Frontal cortex (tissue), 4 donors: ENCODE results near the gene ACTR8. TPM values are rescaled to one million over a fixed set of nuclear protein-coding genes. Genes with fewer than 3 reads are reported as not detected.

ENCODE experiments used
- DNase-seq, 2 donors: peaks; one replicate each; pipeline ENCODE4 v3.0.0; 2012; ENCODE audit warnings: low spot score in 2 of 2
- FAIRE-seq: peaks from 2 replicates; lab custom pipeline; 2012; peaks lifted over from hg19 to GRCh38; lab: Jason Lieb, UNC
- total RNA-seq: library from RNA; depleted of rRNA; stranded (reverse); fragments of >200 nt; gene quantifications from one replicate; pipeline ENCODE4 v1.2.3, GENCODE V29; 2014
- donor health status: control.
- donor health status: control.
- donor health status: control.

ACTR8 gene
- total RNA-seq, 1 donor from 2014 or later, result 57.5 TPM

DNA sequence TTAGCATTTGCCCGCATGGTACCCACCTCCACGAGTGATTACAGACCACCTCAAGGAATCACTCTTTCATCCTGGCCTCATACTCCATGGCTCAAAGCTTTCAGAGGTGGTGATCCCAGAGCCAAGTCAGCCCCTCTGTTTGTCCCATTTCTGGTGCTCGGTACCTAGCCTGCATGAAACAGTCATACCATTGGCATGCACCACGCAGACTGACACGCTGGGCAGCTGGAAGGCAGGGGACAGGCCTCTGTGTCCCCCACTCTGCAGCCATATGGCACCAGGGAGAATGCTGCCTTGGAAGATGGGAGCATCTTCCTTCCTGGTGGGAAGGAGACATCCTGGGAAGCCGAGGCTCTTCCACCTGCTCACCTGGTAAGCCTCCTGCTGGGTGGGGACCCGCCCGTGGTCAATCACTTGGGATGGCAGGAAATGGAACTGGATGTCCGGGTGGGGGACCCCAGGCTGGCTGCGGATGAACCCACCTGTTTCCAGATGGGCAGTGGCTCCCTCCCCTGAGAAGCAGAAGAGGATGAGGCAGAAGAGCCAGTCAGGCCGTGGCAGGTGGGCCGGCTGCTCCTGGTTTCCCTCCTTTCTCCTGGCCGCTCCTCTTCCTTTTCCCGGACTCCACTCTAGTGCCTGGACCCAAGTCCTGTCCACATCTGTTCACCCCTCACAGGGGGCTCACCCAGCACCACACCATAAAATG is 62.6 kb downstream of the ACTR8 start:
- FAIRE-seq (no peak), DNase-seq (no peak)

DNA sequence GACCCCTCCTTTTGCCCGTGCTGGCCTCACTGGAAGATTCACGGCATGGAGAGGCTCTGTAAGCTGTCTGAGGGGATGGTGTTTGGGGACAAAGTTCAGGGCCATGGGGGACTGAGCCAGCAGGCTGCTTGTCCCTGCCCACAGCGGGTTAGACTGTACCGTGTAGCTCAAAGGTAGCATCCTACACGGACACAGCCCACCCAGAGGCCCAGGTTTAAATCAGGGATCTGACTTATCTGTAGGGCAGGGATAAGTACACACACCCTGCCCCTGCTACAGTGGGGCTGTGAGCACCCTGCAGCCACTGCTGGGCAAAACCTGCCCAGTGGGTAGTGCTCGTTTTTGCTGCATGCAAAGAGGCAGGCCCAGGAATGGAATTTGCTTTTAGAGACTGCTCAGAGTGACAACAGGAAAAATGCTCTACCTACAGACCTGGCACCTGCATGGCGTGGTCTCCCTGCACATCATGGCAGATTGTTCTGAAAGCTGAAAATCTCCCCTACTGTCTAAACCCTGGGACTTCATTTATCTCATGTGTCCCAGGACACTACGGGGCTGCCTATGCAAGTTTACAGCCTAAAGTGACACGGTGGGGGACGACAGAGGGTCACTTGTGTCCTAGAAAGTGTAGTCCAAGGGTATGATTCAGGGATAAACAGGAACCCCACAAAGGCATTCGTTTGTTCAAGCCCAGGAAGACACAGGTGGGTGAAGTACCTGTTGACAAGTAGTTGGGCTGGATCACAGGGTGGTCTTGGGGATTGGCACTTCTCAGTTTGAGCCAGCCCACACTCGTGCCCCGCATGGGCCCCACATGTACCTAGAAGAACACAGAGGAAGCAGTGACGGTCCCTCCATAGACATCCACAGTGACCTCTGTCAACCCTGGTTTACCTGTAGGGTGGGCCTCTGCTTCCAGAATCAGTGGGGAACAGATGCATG is 63.5 kb downstream of the ACTR8 start:
- DNase-seq, result no peak
- no peak for FAIRE-seq

DNA sequence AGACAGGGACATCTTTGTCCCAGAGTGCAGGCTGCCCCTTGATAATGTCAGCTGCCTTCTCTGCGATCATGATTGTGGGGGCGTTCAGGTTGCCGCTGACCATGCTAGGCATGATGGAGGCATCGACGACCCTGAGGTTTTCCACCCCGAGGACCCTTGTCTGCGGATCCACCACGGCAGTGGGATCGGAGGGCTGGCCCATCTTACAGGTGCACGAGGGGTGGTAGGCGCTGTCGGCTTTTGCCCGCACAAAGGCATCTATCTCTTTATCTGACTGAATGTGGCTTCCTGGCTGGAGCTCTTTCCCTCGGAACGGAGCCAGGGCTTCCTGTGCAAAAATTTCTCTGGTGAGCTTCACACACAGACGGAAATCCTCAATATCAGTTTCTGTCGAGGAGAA is 64.1 kb downstream of the ACTR8 start:
- DNase-seq (no peak), FAIRE-seq (no peak)

DNA sequence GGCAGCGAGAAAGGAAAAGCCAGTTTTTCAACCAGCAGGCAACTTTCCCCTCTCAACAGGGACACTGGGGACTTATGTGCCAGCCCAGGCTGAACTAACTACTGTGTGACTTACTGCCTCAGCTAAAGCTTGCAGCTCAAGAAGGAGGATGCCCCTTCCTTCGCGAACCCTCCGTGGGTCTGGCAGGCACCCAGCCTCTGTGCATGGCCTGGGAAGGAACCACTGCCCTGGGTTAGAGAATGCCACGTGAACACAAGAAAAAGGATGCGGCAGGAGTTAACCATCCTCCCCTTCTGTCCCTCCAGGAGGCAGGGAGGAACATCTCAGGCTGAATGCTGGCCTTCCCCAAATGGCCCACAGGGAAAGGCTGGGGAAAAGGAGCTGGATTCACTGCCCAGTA is 64.7 kb downstream of the ACTR8 start:
- no peak for FAIRE-seq
- no peak for DNase-seq

Other genes starting within 250 kb of the ACTR8 start
- 1.2 TPM for gene CHDH, start 35.7 kb downstream of the ACTR8 start, total RNA-seq
- 1.6 TPM for gene IL17RB, start 35.6 kb downstream of the ACTR8 start, total RNA-seq
- gene SELENOK, start 9.7 kb upstream of the ACTR8 start, total RNA-seq, result 68.5 TPM
- 30.6 TPM for gene CACNA2D3, start 240.4 kb upstream of the ACTR8 start, total RNA-seq